ENCODE results near the gene C1orf226.

The C1orf226 gene

GRCh38 chr1:162366149-162366548, 15.4 kb upstream of the C1orf226 start:
- no peak for DNase-seq

- no peak for DNase-seq
Observed at GRCh38 chr1:162366671-162367070, 14.9 kb upstream of the C1orf226 start.

- DNase-seq, result no peak
Observed at GRCh38 chr1:162367073-162367472, 14.5 kb upstream of the C1orf226 start.

DNA sequence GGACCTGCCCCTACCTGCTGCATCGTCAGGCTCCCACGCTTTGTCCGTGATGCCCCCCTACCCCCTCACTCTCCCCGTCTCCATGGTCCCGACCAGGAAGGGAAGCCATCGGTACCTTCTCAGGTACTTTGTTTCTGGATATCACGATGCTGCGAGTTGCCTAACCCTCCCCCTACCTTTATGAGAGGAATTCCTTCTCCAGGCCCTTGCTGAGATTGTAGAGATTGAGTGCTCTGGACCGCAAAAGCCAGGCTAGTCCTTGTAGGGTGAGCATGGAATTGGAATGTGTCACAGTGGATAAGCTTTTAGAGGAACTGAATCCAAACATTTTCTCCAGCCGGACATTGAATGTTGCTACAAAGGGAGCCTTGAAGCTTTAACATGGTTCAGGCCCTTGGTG, 13.8 kb upstream of the C1orf226 start:
- no peak for DNase-seq

GRCh38 chr1:162368451-162368850, 13.1 kb upstream of the C1orf226 start:
- DNase-seq, result no peak

GRCh38 chr1:162369571-162369970, 12.0 kb upstream of the C1orf226 start:
- DNase-seq, result no peak

GRCh38 chr1:162370161-162370560, 11.4 kb upstream of the C1orf226 start:
- no peak for DNase-seq

DNA sequence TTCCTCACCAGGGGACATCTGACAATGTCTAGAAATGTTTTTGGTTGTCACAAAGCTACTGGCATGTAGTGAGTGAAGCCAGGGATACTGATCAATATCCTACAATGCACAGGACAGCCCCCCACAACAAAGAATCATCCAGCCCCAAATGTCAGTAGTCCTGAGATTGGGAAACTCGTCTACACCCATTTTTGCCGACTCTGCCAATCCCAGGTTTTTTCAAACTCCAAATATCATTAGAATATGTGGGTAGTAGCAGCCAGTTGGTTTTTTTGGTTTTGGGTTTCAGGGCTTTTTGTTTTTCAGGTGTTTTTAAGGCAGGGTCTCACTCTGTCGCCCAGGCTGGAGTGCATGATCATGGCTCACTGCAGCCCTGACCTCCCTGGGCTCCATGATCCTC, 10.8 kb upstream of the C1orf226 start:
- no peak for DNase-seq

DNA sequence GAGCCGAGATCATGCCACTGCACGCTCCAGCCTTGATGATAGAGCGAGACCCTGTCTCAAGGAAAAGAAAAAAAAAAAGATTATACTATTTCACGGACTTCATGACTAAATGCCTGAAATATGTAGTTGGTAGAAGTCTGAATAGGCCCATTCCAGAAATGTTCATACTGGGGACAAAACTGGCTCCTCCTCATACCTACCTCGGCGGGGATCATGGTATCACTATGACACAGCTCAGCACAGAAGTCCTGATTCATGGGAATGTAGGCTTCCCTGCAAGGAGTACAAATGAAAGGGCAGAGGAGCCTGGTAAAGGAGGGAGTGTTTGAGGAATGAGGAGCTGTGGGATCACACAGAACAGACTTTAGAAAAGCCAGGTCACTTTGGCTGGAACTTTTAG, 9.9 kb upstream of the C1orf226 start:
- no peak for DNase-seq

DNA sequence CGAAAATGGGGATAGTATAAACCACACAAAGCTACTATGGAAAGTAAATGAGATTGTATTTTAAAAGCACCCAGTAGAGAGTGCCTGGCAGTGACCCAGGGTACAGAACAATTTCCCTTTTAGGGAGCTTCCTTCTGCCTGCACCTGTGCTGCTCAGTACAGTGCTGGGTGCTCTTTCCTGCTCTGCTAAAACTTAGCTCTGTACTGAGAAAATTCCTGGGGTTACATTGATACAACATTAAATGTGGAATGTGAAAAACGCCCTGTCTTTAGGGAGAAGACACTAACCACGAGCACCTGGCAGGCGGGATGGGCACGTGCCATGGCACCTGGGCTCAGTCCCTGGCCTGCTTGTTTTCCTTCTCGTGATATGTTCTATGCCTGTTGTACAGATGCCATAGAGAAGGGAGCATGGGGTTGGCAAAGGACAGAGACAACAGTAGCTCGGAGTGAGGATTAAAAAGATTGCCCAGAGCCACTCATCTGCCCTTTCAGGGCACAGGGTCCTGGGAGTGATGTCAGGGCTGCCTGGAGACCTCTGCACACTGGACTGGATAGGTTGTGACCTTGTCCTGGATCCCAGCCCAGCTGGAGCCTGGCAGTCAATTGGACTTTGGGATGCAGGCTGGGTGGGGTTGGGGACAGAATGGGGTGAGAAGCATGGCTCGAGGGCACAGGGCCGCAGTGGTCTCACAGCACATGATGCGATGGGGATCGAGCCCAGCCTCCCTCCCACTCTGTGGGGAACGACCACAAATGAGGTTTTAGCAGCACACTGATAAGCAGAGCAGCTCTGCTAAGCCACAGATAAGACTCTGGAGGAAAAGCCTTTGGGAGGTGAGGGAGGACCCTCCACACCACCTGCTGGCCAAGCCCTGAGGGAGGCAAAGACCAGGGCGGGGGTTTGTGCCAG, 9.1 kb upstream of the C1orf226 start:
- no peak for DNase-seq

DNA sequence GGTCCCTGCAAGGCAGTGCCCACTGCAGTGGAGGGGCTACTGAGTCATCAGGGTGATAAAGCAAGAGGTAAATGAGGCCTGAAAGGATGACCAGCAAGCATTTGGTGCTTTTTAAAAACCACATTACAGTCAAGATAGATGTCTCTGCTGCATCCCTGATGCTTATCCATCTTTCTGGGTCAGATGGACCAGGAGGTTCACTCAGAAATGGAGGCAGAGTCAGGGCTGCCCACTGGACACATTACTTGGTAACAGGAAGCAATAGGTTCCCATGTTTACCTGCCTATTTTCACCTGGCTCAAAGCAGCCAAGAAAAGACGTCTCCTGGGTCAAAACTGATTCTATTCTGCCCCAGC, 8.5 kb upstream of the C1orf226 start:
- no peak for DNase-seq

GRCh38 chr1:162373541-162374260, 7.8 kb upstream of the C1orf226 start:
- DNase-seq, result no peak

GRCh38 chr1:162374406-162374805, 7.1 kb upstream of the C1orf226 start:
- DNase-seq, result no peak

- DNase-seq, result no peak
Observed at GRCh38 chr1:162375463-162375862, 6.1 kb upstream of the C1orf226 start.

- no peak for DNase-seq
Observed at GRCh38 chr1:162376691-162377090, 4.8 kb upstream of the C1orf226 start, which contains the start of gene SPATA46. TSS of gene SPATA46 (minus strand) at chr1:162376854. CDS start at chr1:162376790, 64 bp downstream.

- DNase-seq, result no peak
Observed at GRCh38 chr1:162380061-162380846, 1.3 kb upstream of the C1orf226 start.

- no peak for DNase-seq
Observed at GRCh38 chr1:162381941-162382750, 618 bp downstream of the C1orf226 start.

GRCh38 chr1:162383091-162383490, 1.6 kb downstream of the C1orf226 start:
- DNase-seq, result no peak

GRCh38 chr1:162383516-162383915, 2.0 kb downstream of the C1orf226 start:
- no peak for DNase-seq

DNA sequence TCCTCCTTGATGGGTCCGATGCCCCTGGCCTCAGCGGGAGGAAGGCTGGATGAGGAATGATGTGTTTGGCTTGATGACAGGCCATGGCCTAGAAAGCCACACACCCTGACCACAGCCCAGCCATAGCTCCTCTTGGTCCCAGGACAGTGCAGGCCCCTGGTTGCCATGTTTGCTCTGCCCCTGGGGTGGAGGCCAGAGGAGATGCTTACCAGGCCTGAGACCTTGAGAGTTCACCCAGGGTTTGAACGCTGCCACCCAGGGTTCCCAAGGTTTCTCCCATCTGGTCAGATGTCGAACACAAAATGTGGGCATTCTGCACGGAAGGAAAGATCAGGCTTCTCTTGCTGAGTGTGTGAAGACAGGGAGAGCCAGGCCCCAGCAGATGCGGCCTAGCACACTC, 2.6 kb downstream of the C1orf226 start:
- DNase-seq, result no peak

DNA sequence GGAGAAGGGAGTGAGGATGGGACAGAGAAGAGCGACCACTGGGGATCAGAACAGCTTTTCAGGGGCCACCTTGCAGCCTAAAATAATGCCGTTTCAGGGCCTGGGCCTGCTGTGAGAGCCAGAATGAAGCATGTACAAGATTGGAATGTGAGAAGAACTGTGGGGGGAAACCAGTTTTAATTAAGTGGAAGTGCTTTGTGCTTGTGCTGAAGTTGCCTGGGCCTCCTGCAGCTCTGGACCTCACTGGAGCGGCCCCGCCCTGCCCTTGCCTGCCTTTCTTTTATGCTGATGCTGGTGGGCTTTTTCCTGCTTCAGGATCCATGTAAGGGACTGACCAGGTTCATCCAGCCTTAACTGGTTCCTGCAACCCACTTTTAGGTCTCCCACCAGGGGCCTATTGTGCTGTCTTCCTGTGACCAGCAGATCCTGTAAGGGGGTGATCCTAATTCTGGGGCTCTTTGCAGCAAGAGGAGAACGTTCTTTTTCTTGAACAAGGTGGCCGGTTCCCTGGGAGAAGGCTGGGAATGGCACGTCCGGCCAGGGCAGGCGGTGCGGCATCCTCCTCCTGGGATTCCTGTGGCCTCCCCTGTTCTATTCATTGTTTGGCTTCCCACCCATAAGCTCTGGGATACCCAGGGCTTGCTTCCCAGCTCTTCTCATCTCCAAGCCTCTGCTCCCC, 3.2 kb downstream of the C1orf226 start:
- DNase-seq, result no peak

- DNase-seq, result no peak
Observed at GRCh38 chr1:162385280-162385623, 3.7 kb downstream of the C1orf226 start.

Data from SHP77 (cell line).